Activated CD8-positive, alpha-beta memory T cell treated with anti-CD3 and anti-CD28 coated beads, Interleukin-2, amount 50 U/mL, for 1 hour (primary cell): ENCODE results near the gene CEP55.
"Not testable (repeated sequence)": the region's sequence is repeated elsewhere in the genome, so short reads cannot be mapped to it uniquely, and the experiment has no call there.

ENCODE experiments used
- DNase-seq: peaks from one replicate; pipeline ENCODE4 v3.0.0-alpha.2; 2020; ENCODE audit errors: extremely low read depth

CEP55 gene

DNA sequence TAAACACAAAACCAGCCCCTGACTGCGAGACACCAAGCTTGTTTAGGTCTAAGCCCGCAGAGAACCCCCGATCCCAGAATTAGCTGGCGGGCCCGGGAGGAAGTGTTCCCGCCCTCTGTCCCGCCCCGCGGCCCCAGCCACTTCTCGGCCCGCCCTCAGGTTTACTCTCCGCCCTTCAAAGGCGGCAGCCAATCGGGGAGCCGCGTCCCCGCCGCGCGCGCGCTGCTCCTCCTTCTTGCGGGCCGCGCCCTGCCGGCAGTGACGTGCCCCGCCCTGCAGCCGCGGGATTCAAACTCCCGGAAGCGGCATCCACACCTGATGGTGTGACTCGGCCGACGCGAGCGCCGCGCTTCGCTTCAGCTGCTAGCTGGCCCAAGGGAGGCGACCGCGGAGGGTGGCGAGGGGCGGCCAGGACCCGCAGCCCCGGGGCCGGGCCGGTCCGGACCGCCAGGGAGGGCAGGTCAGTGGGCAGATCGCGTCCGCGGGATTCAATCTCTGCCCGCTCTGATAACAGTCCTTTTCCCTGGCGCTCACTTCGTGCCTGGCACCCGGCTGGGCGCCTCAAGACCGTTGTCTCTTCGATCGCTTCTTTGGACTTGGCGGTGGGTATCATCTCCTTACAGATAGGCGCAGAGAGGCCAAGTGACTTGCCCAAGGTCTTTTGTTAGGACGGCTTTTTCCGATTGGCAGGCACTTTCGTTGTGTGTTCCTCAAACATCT lies at the start of gene CEP55:
Gene CEP55 (plus strand): TSS at position 291 of the 720 bp plus-strand sequence. CDS start 3,440 bp downstream, outside the sequence.
- DNase-seq = peak; percentile 69

DNA sequence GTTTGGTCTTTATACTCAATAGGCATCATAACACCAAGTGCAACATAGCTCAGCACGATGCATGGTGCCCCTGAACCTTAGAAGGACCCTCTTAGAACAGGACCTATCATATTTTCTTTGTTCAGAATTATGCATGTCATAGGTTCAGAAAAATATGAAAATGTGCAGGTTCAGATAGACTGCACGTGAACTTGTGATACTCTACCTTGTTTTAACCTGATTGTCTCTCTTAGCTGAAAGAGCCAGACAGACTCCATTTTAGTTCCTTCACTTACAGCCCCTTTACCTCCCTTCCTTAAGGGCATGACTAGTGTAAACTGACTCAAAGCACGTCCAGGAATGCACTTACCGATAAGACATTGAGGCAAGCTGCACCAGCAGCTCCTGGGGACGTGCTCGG lies 49.4 kb upstream of the CEP55 start:
- DNase-seq = no peak

DNA sequence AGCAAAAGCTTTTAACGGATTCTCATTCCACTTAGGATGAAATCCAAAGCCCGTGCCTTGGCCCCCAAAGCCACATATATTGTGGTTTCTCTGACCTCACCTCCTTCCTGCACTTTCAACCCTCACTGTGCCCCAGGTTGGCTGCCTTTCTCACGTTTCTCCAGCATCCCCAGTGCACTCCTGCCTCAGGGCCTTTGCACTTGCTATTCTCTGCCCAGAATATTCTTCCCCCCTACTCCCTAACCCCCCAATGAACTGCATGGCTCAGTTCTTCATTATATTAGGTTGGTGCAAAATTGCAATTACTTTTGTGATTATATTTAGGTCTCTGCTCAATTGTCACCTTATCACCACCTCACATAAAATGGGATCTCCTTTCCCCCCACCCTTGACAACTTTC lies 48.4 kb upstream of the CEP55 start:
- DNase-seq = no peak

DNA sequence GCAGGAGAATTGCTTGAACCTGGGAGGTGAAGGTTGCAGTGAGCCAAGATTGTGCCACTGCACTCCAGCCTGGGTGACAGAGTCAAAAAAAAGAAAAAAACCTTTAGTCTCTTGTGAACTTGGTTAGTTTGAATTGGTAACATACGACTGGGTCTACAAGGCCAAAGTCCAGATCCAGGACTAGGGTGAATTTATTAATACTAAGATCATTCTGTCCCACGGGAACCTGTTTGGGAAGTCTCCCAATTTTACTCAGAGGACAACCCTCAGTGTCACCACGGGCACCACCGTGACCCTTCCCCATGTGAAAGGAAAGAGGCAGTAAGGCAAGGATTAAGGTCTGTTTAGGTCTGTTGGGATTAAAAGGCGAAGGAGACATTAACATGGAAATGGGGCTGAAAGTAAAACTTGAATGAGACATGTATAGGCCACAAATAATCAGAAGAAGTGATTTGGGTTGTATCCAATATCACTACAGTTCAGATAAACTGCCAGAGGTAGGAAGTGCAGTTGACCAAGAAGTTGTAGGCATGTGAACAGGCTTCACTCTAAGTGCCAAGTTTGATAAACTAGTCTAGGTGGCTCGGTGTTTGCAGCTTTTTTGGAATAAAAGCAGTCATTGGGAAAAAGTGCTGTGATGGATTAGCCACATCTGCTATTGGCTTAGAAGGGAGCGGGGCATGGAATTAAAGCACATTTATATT lies 45.0 kb upstream of the CEP55 start:
- no peak for DNase-seq

DNA sequence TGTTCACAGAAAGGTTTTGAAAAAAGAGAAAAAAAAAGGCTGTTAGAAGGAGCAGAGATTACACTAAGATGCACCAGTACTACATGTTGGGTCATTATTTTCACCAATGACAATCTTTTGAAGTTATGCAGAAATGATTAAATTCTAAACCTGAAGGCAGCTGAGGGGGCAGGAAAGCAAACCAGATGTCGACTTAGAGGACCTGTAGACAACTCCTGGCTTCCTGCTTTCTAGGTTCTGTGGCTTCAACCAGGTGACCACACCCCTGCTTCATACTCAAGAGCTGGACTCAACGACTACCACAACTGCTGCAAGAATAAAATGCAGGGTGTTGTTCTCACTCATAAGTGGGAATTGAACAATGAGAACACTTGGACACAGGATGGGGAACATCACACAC lies 44.3 kb upstream of the CEP55 start:
- no peak for DNase-seq

DNA sequence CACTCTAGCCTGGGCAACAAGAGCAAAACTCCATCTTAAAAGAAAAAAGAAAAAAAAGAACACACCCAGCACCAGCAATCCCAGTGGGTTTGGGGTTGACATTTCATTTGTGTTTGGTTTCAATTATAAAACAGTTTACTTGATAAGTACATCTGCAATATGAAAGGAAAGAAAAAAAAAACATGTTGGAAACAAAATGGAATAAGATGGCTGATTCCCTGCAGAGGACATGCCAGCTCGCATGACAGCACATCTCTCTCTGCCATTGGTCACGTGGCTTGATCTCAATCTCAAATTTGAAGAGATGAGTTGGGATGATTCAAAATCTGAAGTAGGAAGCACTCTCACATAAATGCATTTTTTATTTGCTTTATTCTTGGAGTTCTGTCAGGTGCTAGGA lies 42.3 kb upstream of the CEP55 start:
- DNase-seq = no peak

DNA sequence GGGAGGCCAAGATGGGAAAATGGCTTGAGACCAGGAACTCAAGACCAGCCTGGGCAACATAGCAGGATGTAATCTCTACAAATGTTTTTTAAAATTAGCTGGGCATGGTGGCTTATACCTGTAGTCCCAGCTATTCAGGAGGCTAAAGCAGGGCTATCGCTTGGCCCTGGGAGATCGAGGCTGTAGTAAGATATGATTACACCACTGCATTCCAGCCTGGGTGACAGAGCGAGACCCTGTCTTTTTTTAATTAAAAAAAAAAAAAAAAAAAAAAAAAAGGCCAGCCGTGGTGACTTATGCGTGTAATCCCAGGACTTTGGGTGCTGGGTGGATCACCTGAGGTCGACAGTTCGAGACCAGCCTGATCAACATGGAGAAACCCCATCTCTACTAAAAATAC lies 41.7 kb upstream of the CEP55 start:
- DNase-seq = no peak

DNA sequence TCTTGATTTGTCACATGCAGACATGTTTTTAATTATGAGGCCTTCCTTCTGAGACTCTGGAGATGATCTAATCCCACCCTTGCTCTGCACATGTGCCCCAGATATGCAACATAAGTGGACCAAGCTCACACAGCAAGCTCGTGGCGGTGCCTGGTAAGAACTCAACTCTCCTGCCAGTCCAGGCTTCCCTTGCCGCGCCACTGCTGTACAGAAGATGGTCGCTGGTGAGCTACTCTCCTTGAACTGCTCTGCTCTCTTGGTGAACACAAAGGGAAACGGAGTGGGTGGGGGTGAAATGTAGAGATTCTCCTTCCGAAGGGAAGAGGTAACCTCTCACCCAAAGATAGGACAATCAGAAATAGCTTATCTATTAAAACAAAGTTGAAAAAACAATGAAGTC lies 39.9 kb upstream of the CEP55 start:
- DNase-seq = no peak

DNA sequence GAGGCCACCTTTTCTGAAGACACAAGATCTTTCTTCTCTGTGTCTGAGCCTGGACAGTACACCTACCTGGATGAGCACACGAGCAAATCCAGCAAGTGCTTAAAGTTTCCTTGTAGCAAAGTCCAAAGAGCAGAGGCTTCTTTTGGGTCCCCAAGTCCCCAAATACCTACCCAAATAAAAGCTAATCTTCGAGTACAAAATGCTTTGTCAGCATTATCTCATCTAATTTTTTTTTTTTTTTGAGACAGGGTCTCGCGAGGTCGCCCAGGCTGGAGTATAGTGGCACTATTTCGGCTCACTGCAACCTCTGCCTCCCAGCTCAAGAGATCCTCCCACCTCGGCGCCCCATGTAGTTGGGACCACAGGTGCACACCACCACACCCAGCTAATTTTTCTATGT lies 38.9 kb upstream of the CEP55 start:
- no peak for DNase-seq

DNA sequence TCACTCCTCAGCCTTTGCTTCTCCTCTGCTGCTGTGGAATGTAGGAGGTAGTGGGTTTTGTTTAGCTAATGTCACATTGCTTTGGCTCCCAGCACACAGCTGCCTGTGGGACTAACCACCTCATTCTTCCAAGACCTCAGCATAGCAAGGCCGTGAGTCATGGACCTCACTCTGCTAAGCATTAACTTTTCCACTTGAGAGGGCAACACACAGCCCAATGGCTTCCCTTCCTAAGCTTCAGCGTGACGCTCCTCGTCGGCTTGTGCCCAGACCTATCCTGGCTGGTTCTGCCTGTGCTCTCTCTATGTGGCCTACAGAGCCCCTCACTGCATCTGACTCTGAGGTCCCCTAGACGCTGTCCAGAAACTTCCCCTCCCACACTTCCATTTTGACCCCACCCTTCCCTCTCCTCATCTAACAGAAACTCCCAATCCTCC lies 37.6 kb upstream of the CEP55 start:
- DNase-seq = no peak

DNA sequence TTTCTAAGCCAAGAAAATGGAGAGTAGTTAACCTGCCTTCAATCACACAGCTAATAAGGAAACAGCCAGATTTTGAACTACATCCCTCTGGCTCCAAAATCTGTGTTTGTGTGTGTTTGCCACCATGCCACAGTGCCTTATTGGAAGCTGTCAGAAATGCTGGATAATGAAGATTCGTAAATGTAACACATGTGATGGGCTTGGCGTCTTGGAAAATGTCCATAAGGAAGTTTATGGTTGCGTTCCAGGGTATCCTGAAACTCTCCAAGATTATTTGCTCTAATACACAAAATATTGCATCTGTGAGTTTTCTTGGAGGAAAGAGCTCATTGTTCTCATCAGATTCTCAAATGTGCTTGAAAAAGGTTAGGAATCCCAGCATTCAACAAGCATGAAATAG lies 36.9 kb upstream of the CEP55 start:
- DNase-seq = no peak

DNA sequence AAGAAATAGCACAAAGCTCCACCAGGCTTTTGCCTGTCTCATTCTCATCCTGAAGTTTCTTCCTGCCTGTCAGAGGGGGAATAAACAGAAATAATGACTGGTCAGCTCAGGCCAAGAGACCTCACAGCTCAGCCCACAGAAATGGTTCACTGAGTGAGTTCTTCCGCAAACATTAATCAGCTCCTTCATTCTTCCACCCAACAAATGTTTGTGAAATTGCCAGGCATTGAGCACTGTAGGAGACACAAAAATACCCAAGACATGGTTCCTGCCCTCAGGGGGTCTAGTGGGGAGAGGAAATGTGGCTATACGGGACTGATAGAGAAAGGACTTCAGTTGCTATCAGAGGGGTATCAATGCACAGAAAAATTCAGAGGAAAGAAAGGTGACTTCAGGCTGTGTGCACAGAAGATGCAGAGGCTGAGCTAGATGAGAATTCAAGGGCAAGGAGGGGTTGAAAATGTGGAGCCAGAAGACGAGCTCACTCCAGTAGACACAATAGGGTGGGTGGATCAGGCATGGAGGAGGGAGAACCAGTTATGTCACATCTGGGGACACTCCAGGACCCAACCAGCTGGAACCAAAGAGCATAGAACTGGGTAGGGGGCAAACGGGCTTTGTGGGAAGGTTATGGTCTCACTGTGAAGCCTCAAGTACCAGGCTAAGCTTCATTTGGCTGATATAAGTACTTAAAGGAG lies 35.2 kb upstream of the CEP55 start:
- DNase-seq = no peak

DNA sequence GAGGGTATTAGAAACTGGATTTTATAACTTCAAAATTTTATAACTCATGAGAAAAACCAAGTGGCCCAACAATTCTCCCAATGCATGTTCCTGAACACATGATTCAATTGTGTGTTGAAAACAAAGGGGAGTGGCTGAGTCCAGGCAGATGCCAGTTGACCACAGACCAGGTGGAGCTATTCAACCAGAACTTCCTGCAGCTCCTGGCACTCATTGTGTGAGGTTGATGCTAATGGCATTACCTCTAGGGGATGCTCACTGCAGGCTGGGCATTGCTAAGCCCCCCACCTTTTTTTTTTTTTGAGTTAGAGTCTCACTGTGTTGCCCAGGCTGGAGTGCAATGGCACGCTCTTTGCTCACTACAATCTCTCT lies 34.6 kb upstream of the CEP55 start:
- no peak for DNase-seq

DNA sequence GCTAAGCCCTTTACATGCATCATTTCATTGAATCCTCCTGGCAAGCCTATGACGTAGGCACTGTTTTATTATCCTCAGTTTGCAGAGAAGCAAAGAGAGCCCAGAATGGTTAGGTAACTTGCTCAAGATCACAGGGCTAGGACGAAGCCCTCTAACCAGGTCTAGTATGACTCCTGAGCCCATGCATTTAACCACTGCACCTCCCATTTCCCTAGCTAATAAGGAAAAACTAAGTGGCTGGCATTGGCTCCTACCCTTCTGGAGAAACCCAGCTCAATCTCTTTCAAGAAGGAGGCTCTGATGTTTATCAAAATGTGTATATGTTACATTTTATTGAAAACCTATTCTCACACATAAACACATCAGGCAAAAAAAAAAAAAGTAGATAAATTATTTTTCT lies 34.0 kb upstream of the CEP55 start:
- no peak for DNase-seq

DNA sequence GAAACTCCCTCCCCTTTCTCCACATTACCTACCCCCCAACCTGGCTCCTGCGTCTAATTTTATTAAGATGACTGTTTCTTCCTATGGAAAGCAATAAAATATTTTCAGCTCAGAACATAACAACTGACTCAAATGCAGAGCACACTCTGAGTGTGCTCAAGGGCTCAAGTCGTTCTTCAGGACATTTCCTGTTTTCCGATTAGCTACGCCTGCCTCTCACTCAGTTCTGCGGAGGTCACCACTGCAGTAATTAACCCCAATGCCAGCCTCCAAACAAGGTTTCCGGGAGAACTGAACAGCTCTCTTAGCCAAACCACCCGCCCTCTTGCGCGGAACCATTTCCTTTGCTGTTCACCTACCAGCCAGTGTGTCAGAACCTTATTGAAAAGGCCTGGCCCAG lies 33.5 kb upstream of the CEP55 start:
- DNase-seq = no peak

DNA sequence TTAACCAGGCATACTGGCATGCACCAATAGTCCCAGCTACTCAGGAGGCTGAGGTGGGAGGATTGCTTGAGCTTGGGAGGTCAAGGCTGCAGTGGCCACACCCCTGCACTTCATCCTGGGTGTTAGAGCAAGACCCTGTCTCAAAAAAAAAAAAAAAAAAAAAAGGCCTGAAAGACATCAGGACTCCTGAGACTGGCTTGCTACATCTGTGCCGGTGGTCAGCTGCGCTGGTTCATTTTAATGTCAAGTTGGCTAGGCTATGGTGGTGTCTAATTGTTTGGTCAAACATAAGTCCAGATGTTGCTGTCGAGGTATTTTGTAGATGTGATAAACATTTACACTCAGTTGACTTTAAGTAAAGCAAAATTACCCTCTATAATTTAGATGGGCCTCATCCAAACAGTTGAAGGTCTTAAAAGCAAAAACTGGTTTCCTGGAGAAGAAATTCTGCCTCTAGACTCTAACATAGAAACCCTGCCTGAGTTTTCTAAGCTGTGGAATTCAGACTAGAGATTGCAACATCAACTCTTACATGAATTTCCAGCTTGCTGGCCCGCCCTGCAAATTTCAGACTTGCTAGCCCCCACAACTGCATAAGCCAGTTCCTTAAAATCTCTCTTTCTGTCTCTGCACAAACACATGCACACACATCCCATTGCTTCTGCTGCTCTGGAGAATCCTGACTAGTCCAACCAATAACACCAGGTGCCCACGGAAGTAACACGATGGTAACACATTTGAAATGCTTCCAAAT lies 32.5 kb upstream of the CEP55 start:
- no peak for DNase-seq

DNA sequence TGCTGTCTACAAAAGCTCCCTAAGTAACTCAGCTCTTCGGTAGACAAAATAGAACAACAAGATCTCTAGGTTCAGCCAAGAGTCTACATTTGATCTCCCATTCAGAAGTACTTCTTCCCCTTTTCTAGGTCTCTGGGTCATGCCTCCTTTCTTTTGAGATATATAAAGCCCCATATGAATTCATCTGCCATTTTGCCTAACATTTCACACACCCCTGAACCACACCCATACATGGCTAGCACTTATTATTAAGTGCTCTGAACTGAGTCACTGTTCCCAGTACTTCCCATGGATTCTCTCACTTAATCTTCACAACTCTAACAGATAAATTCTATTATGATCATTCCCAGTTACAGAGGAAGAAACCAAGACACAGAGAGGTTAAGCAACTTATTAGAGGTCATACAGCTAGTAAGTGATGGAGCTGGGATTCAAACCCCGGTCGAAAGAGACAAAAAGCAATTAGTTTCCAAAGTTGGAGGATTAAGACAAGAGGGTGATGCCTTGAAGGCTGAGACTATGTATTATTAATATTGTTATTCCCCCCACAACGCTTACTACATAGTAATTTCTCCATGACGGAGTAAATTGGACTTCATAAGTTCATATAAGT lies 31.5 kb upstream of the CEP55 start:
- no peak for DNase-seq

DNA sequence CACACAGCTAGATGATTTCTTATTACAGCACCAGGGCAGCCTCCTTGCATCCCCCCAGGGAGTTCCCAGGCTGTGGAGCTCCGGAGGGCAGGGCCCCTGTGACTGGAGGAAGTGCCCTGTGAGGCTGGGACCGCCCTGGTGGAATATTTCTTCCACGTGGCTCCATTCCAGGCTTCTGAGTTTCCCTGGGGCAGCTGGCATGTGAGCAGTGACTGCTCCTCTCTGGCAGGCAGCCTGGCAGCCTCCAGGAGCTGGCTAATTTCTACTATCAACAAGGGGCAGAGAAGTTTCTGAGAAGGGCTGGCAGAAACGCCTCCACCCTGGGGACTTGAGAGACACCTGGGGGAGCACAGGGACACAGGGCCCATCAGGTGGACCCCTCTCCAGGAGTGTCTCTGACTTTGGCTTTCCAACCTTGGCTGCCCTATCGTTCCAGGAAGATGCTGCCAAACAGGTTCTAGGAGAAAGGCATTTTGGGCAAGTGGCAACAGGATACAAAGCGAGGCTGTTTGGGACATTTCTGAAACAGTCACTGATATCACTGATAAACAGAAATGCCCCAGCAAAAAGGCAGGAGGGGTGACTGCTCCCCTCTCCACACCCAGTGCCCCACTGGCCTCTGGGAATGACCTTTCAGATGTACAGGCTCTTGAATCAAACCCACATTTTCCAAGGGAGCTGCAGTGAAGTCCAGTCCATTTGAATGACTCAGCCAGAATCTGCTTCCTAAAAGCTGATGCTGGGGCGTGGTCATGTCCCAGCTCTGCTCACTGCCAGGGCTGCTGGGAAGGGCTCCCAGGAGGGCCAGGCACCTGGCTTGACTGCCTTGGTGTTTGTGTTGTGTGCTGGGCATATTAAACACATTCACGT lies 30.4 kb upstream of the CEP55 start:
- DNase-seq = no peak

DNA sequence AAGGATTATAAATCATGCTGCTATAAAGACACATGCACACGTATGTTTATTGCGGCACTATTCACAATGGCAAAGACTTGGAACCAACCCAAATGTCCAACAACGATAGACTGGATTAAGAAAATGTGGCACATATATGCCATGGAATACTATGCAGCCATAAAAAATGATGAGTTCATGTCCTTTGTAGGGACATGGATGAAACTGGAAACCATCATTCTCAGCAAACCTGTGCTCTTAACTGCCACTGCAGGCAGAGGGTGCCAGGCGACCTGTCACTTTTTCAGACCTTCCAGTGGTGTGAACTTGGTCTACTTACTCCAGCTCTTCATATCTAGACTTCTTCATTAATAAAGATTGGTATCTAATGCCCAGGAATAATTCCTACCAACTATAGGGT lies 28.8 kb upstream of the CEP55 start:
- not testable (repeated sequence) for DNase-seq

DNA sequence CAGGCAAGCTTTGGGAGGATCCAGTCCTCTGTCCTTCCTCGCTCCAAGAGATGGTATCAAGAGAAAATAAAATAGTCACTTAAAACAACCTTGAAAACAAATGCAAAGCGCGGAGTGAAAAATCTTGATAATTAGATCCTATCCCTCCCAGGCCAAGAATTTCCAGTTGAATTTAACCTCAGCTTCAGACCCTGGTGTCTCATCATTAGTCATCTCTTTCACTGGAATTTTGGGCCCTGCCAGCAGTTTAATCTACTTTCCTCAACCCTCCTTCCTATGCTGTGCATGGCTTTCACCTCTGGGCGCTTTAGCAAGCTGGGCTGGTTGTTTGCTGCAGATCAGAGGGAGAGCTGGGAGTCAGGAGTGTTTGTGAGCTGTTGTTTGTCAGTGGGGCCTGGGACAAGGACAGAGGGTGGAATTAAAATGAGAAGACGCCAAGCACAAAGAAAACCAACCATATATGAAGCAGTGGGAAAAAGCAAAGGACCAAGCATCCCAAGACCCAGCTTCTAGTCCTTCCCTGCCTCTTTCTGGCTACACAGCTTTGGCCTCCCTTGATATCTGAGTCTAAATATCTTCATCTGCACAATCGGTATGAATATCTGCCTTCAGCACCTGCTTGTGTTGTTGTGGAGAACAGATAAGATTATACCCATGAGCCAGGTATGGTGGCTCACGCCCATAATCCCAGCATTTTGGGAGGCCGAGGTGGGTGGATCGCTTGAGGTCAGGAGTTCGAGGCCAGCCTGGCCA lies 27.8 kb upstream of the CEP55 start:
- no peak for DNase-seq
